Type B pancreatic cell (in vitro differentiated cells): Measurements from ENCODE around the gene RNF214. TPM values are rescaled to one million over a fixed set of nuclear protein-coding genes. Genes with fewer than 3 reads are reported as not detected.

Source experiments
- DNase-seq: peaks from one replicate; pipeline ENCODE4 v3.0.0; 2021; ENCODE audit warnings: mixed read lengths; ENCODE audit not compliant: unreplicated experiment; ENCODE audit errors: extremely low spot score
- H3K27ac Mint-ChIP-seq: 2 replicates; pipeline ENCODE4 v1.8.0; 2021; ENCODE audit warnings: mild to moderate bottlenecking, mixed read lengths
- H3K27me3 Mint-ChIP-seq: 2 replicates; pipeline ENCODE4 v1.8.0; 2021; ENCODE audit warnings: mixed read lengths
- H3K36me3 Mint-ChIP-seq: 2 replicates; pipeline ENCODE4 v1.8.0; 2021; ENCODE audit warnings: mixed read lengths
- H3K4me1 Mint-ChIP-seq: one replicate; pipeline ENCODE4 v1.8.0; 2021; ENCODE audit warnings: mixed read lengths; ENCODE audit not compliant: unreplicated experiment
- H3K4me3 Mint-ChIP-seq: 2 replicates; pipeline ENCODE4 v1.8.0; 2021; ENCODE audit warnings: mild to moderate bottlenecking, mixed read lengths
- H3K9me3 Mint-ChIP-seq: 2 replicates; pipeline ENCODE4 v1.8.0; 2021; ENCODE audit warnings: mixed read lengths
- CTCF ChIP-seq: fragments of 200-600 bp; sonication (generic); conservative IDR thresholded peaks from 2 replicates; pipeline ENCODE4 v1.5.0; 2021; ENCODE audit warnings: antibody characterized with exemption, mild to moderate bottlenecking
- total RNA-seq: library from RNA; stranded (reverse); gene quantifications from 2 replicates; pipeline ENCODE4 v1.2.1, GENCODE V29; 2021; ENCODE audit warnings: low replicate concordance

The RNF214 gene
- total RNA-seq, 1 donor from 2014 or later, result 34.7 TPM

GRCh38 chr11:117221775-117222517 is 10.5 kb upstream of the RNF214 start:
- TF ChIP-seq CTCF, result no peak

GRCh38 chr11:117222991-117223740 is 9.3 kb upstream of the RNF214 start:
- Mint-ChIP-seq H3K36me3 (peaks cover 12% of the 10 kb centered on the region), H3K9me3 (no peaks in the 10 kb centered on the region), H3K4me3 (no peak overlapping the region), H3K27me3 (no peaks in the 10 kb centered on the region), H3K27ac (no peak overlapping the region), H3K4me1 (peaks cover 17% of the 10 kb centered on the region)
- no peak for TF ChIP-seq CTCF
- DNase-seq, result no peak

More at GRCh38 chr11:117221775-117222517, 10.5 kb upstream of the RNF214 start:
- peaks cover 12% of the 10 kb centered on the region for H3K36me3 Mint-ChIP-seq
- no peaks in the 10 kb centered on the region for H3K27me3 Mint-ChIP-seq
- H3K4me3 Mint-ChIP-seq, result peak overlapping the region; percentile 13
- H3K27ac Mint-ChIP-seq, result no peak overlapping the region
- H3K4me1 Mint-ChIP-seq, result peaks cover 17% of the 10 kb centered on the region
- H3K9me3 Mint-ChIP-seq, result no peaks in the 10 kb centered on the region
- no peak for DNase-seq

GRCh38 chr11:117223741-117224689 is 8.5 kb upstream of the RNF214 start:
- peaks cover 12% of the 10 kb centered on the region for H3K36me3 Mint-ChIP-seq
- no peaks in the 10 kb centered on the region for H3K27me3 Mint-ChIP-seq
- no peaks in the 10 kb centered on the region for H3K9me3 Mint-ChIP-seq
- H3K4me1 Mint-ChIP-seq, result peaks cover 17% of the 10 kb centered on the region
- H3K4me3 Mint-ChIP-seq, result no peak overlapping the region
- no peak for TF ChIP-seq CTCF
- DNase-seq, result no peak
- H3K27ac Mint-ChIP-seq, result no peak overlapping the region

GRCh38 chr11:117225553-117226170 is 6.8 kb upstream of the RNF214 start:
- no peak for TF ChIP-seq CTCF
- H3K4me3 Mint-ChIP-seq, result no peak overlapping the region
- DNase-seq, result no peak
- H3K27ac Mint-ChIP-seq, result no peak overlapping the region
- no peaks in the 10 kb centered on the region for H3K27me3 Mint-ChIP-seq
- H3K4me1 Mint-ChIP-seq, result peaks cover 24% of the 10 kb centered on the region
- H3K9me3 Mint-ChIP-seq, result no peaks in the 10 kb centered on the region
- H3K36me3 Mint-ChIP-seq, result peaks cover 9% of the 10 kb centered on the region
